ENCODE measurements around the gene IQSEC1.

The IQSEC1 gene

DNA sequence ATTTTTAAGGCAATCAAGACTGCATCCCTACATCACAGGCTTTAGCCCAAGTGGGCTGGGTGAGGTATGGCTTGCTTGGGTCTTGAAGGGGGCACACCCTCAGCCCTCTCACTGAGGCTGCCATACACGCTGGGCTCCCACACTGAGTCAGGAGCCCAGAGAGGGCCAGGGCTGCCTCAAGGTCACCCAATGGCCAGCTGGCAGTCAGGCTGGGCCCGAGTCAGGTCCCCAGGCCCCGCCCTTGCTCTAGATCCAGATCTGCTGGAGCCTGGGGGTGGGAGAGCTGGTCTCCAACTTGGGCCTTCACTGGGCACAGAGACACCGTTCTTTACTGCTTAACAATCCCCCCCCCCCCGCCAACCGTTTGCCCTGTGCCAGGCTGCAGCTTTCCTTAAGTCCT, 88.1 kb downstream of the IQSEC1 start:
- no peak overlapping the region for H3K4me3 ChIP-seq (ENCODE audit: low read depth, low read length)
- TF ChIP-seq POLR2A (IDR thresholded peaks at IDR 0.05; ENCODE audit: extremely low read depth, insufficient read length) (no peak), MYC (IDR thresholded peaks at IDR 0.05; ENCODE audit: low read depth, low read length) (no peak)
- TF ChIP-seq, protein P1, sequence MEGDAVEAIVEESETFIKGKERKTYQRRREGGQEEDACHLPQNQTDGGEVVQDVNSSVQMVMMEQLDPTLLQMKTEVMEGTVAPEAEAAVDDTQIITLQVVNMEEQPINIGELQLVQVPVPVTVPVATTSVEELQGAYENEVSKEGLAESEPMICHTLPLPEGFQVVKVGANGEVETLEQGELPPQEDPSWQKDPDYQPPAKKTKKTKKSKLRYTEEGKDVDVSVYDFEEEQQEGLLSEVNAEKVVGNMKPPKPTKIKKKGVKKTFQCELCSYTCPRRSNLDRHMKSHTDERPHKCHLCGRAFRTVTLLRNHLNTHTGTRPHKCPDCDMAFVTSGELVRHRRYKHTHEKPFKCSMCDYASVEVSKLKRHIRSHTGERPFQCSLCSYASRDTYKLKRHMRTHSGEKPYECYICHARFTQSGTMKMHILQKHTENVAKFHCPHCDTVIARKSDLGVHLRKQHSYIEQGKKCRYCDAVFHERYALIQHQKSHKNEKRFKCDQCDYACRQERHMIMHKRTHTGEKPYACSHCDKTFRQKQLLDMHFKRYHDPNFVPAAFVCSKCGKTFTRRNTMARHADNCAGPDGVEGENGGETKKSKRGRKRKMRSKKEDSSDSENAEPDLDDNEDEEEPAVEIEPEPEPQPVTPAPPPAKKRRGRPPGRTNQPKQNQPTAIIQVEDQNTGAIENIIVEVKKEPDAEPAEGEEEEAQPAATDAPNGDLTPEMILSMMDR (IDR thresholded peaks at IDR 0.05; ENCODE audit: low read depth, low read length): no peak
- TF ChIP-seq, protein P2, sequence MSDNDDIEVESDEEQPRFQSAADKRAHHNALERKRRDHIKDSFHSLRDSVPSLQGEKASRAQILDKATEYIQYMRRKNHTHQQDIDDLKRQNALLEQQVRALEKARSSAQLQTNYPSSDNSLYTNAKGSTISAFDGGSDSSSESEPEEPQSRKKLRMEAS (IDR thresholded peaks at IDR 0.05; ENCODE audit: low read depth, low read length): no peak
- no peak for DNase-seq (ENCODE audit: low read depth)

DNA sequence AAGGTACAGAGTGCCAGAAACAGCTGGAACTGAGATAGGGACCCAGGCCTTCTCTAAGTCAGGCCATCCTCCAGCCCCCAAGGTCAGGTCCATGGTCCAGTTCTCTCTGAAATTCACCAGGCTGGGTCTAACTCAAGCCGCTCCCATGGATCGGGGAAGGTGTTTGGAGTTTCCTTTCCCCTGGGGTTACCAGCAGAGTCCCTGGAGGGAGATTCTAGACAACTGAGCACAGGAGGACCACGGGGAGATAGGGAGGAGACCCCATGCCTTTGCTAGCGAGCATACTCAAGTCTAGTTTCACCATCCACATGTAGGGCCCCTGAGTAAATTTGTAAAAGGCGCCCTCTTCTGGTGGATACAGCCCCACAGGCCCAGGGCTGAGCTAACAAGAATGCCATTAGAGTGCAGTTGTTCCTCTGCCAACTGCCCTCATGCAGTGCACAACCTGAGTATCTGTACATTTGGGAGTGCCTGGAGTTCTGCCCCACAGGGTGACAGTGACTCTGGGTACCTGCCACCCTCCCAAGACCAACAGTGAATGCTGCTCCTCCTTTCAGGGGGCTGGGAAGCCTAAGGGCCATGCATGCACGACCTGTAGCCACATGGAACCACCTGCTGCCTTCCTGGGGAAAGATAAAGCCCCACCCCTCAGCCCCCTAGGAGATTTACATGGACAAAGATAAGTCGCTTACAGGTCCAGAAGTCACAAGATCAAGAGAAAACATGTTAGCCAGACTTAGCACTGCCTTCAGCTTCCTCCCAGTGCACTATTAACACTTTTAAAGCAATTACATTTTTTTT, 89.0 kb downstream of the IQSEC1 start:
- peak; percentile 83 for DNase-seq (ENCODE audit: low read depth)
- TF ChIP-seq POLR2A (IDR thresholded peaks at IDR 0.05; ENCODE audit: extremely low read depth, insufficient read length) (no peak), MYC (IDR thresholded peaks at IDR 0.05; ENCODE audit: low read depth, low read length) (peak; percentile 85)
- TF ChIP-seq, protein P2 (IDR thresholded peaks at IDR 0.05; ENCODE audit: low read depth, low read length): peak; percentile 67; the same call in 1 of the 2 replicates
- TF ChIP-seq, protein P1 (IDR thresholded peaks at IDR 0.05; ENCODE audit: low read depth, low read length): peak; percentile 85
- H3K4me3 ChIP-seq (ENCODE audit: low read depth, low read length): no peak overlapping the region

DNA sequence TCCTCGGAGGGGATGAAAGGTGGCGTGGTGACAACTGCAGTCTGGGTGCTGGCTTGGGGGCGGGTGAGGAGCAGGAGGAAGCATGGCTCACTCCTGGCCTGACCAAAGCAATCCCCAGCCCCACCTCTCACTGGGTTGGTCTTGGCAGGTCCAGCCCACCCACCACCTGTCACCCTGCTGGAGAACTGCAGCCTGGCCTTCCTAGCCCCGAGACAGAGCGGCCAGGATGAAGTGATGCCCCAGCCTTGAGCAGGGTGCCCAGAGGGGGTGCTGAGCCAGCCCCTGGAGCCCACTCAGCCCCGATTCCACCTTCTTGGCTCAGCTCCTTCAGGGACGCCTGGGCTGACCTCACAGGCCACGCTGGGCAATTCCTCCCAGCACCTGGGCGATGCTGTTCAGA, 89.9 kb downstream of the IQSEC1 start:
- no peak for DNase-seq (ENCODE audit: low read depth)
- no peak overlapping the region for H3K4me3 ChIP-seq (ENCODE audit: low read depth, low read length)
- TF ChIP-seq MYC (IDR thresholded peaks at IDR 0.05; ENCODE audit: low read depth, low read length): no peak

- peak; percentile 22 for DNase-seq (ENCODE audit: low read depth)
- TF ChIP-seq, protein P1 (IDR thresholded peaks at IDR 0.05; ENCODE audit: low read depth, low read length): no peak
- no peak for TF ChIP-seq MYC (IDR thresholded peaks at IDR 0.05; ENCODE audit: low read depth, low read length)
Observed at GRCh38 chr3:12982619-12983101, 90.6 kb downstream of the IQSEC1 start.

GRCh38 chr3:12981306-12982275, 91.6 kb downstream of the IQSEC1 start:
- DNase-seq (ENCODE audit: low read depth): no peak
- H3K4me3 ChIP-seq (ENCODE audit: low read depth, low read length): no peak overlapping the region
- TF ChIP-seq POLR2A (IDR thresholded peaks at IDR 0.05; ENCODE audit: extremely low read depth, insufficient read length) (no peak), MYC (IDR thresholded peaks at IDR 0.05; ENCODE audit: low read depth, low read length) (no peak)
- TF ChIP-seq, protein P2 (IDR thresholded peaks at IDR 0.05; ENCODE audit: low read depth, low read length): no peak
- TF ChIP-seq, protein P1 (IDR thresholded peaks at IDR 0.05; ENCODE audit: low read depth, low read length): no peak

More at GRCh38 chr3:12982619-12983101, 90.6 kb downstream of the IQSEC1 start:
- H3K4me3 ChIP-seq (ENCODE audit: low read depth, low read length): no peak overlapping the region
